Hematopoietic multipotent progenitor cell treated with erythropoietin and hydrocortisone succinate and interleukin-3 and kit ligand, for 6 days (in vitro differentiated cells): ENCODE data around the gene MAPK12.
"Not testable (repeated sequence)": the region's sequence is repeated elsewhere in the genome, so short reads cannot be mapped to it uniquely, and the experiment has no call there.

Source experiments
- DNase-seq: peaks from one replicate; pipeline ENCODE4 v3.0.0-alpha.2; 2015

The MAPK12 gene

GRCh38 chr22:50281384-50281760, 19.9 kb upstream of the MAPK12 start:
- no peak for DNase-seq

DNA sequence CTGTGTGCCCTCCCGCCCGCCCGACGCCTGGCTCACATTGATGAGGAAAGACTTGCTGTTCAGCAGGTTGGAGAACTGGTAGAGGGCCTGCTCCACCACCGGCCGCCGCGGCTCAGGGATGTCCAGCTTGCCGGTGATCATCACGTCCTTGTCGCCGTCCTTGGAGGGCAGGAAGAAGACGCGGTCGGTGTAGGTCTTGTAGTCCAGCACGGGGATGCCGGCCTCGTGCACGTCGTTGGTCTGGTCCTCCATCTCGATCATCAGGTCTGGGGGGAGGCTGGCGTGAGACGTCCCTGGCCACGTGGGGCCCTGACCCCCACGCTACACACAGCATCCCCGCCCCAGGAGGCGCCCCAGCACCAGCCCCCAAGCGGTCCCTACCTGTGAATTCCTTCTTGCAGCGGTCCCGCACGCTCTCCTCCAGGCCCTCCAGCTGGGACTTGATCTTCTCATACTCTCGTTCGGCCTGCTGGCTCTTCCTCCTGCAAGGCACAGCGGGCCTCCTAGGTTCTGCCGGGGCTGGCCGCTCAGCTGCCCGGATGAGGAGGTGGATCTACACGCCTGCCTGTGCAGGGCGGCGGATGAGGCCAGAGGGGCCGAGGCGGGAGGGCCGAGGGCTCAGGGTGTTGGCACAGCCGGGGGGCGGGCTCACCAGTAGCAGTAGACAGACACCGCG, 19.4 kb upstream of the MAPK12 start:
- no peak for DNase-seq

- no peak for DNase-seq
Measured at GRCh38 chr22:50280022-50280707, 18.7 kb upstream of the MAPK12 start.

DNA sequence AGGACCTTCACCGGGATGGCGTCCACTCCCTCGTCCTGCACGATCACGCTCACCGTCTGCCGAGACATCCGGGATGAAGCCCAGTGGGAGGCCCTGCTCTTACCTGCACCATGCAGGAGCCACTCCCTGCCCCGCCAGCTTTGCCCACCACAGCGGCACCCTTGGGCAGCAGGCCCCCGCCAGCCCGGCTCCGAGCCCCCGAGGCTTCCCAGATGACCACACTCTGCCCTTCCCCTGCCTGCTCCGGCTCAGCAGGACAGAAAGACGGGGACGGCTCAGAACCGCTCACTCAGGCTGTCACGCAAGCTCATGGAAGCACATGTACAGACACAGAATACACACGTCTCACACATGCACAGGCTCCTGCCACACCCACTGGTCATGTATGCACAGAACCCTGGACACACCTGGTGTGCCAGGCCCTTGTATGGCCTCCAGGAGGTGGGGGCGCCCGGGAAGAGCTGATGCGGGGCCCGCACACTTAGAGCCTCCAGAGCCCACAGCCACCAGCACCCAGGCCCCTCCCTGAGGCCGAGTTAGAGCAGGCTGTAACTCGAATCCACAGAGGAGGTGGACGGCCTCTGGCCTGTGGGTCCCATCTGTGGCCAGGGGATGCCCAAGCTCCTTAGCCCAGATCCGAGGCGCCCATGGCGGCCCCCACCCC, 17.6 kb upstream of the MAPK12 start:
- DNase-seq, result no peak

DNA sequence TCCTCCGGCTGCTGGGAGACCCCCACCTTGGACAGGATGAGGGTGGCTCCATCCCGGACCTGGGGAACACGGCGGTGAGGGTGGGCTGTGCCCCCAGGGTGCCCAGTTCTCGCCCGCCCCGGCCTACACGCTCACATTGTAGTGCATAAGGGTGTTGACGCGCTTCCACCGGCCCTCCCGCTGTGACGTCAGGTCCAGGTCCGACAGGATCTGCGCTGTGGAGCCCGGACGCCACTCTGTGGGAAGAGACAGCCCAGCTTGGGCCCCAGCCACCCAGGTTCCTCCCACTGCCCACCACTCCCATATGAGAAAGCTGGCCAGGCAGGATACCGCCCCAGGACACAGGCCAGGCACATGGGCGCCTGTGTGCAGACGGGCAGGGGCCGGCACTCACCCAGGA, 17.0 kb upstream of the MAPK12 start:
- no peak for DNase-seq

DNA sequence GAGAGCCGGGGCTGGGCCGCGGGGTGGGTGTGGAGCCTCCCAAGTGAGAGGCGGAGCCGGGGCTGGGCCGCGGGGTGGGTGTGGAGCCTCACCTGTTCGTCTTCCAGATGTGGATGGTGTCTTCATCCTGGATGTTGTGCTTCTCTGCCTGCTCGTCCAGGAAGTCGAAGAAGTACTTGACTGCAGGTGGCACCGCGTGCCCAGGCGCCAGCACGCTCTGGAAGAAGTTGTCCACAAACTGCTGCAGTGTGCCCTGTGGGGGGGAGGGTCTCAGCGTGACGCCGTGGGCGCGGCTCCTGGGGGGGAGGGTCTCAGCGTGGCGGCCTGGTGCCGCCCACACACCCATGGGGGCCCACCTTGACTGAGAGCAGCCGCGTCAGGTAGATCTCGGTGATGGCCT, 16.3 kb upstream of the MAPK12 start:
- DNase-seq, result no peak

- peak; percentile 61 for DNase-seq
Measured at GRCh38 chr22:50276143-50276542, 14.7 kb upstream of the MAPK12 start.

DNA sequence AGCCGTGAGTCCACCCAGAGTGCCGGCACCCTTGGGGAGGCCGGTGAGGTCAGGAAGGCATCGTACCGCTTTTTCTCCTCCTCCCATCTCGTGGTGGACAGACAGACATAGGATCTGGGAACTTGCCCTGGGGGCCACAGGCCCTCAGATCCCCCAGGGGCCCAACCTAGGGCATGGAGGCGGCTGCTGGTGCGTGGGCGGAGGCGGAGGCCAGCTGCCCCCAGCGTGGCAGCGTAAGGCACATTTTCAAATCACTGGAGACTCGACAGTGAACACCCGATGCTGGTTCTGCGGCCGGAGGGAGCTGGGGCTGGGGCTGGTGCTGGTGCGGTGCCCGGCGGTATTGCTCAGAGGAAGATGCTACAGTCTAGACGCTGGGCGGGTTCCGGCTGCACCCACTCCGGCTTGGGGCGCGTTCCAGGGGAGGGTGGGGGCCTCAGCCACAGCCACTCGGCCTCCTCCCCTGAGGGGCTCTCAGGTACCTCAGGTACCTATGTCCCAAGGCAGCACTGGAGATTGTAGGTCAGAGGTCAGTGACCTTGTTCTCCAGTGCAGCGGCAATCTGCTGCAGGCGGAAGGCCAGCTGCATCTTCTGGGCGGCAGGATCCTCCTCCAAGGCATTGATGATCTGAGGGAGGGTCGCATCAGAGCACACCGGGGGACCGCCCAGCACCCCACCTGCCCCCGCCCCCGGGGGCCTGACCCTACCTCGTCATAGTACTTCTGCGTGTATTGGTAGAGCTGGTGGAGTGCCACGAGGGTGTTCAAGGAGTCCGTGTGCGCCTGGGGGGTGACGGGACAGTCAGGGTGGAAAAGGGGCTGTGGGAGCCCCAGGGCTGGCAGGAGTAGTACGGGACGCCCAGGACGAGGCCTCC, 13.9 kb upstream of the MAPK12 start:
- no peak for DNase-seq

DNA sequence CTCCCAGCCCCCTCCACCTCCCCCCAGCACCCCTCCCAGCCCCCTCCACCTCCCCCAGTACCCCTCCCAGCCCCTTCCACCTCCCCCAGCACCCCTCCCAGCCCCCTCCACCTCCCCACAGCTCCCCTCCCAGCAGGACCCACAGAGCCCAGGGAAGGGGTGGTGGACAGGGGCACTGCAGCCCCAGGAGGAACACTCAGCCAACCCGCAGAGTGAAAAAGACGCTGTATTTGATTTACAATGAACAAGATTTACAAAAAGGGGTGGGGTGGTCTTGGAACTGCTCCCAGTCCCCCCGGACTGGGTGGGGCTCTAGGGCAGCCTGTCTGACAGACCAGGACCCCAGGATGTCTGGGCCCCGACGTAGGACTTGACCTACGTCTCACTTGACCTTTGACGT, 13.3 kb upstream of the MAPK12 start:
- no peak for DNase-seq

DNA sequence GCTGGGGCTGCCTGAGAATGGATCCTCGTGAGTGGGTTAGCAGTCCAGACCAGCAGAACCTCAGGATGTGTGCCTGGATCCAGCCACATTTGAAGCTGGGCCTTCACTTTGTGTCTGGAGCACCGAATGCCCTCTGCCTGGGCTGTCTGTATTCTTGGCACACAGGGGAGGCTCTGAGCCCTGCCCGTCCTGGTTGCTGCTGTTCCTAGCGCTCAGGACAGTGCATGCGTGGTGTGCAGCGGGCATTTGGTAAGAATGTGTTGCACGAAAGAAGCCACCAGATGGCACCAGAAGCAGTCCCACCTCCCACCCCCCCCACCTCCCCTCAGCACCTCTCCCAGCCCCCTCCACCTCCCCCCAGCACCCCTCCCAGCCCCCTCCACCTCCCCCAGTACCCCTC, 12.8 kb upstream of the MAPK12 start:
- DNase-seq, result peak; percentile 86

DNA sequence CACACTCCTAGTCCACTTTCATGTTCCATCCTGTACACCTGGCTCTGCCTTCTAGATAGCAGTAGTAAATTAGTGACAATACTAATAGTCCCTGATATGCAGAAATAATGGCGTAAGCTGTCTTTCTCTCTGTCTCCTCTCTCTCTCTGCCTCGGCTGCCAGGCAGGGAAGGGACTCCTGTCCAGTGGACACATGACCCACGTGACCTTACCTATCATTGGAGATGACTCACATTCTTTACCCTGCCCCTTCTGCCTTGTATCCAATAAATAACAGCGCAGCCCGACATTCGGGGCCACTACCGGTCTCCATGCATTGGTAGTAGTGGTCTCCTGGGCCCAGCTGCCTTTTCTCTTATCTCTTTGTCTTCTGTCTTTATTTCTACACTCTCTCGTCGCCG, 12.3 kb upstream of the MAPK12 start:
- DNase-seq, result not testable (repeated sequence)

DNA sequence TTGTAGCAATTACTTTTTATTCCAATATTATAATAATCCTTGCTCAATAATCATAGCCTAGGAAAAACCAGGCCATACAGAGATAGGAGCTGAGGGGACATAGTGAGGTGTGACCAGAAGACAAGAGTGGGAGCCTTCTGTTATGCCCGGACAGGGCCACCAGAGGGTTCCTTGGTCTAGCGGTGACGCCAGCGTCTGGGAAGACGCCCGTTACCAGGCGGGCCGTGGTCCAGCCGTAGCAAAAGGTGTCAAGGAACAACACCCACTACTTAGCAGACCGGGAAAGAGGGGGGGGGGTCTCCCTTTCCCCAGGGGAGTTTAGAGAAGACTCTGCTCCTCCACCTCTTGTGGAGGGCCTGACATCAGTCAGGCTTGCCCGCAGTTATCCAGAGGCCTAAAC, 11.9 kb upstream of the MAPK12 start:
- DNase-seq, result not testable (repeated sequence)

- DNase-seq, result no peak
Measured at GRCh38 chr22:50272044-50272802, 10.7 kb upstream of the MAPK12 start.

GRCh38 chr22:50271519-50271970, 10.1 kb upstream of the MAPK12 start:
- peak; percentile 83 for DNase-seq

DNA sequence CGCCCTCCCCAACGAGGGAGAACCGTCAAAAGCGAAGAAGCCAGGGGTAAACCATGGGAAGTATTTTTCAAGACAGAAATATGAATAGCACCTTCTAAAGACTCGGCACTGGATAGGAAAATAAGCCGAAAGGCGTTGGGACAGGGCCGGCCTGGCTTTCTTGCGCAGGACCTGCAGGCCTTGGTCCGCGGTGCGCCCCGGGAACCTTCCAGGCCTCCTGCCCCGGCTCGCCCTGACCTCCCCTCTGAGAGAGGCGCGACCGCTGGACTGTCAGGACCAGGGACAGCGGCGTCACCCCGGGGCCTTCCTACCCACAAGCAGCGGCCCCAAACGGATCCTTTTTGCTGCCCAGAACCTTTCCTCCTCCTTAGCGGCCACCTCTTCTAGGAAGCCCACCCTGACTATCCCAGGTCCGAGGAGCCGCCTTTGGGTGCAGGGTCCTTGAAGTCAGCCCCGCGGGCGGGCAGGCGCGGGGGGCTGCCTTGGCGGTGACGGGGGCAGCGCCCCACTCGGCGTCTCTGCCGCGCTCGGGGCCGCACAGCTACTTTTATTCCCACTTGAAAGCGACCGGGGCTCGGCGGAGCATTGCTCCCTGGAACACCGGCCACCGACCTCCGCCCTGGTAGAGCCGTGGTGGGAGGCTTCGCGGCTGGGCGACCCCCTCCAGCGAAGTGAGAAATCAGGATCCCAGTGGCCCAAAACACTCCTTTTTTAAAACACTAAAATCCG, 9.3 kb upstream of the MAPK12 start:
- DNase-seq, result peak; percentile 80

- DNase-seq, result no peak
Measured at GRCh38 chr22:50269970-50270665, 8.6 kb upstream of the MAPK12 start, which contains the start of gene MAPK11. MAPK11 (minus strand) TSS chr22:50270380; CDS start chr22:50270292, 88 bp downstream.

DNA sequence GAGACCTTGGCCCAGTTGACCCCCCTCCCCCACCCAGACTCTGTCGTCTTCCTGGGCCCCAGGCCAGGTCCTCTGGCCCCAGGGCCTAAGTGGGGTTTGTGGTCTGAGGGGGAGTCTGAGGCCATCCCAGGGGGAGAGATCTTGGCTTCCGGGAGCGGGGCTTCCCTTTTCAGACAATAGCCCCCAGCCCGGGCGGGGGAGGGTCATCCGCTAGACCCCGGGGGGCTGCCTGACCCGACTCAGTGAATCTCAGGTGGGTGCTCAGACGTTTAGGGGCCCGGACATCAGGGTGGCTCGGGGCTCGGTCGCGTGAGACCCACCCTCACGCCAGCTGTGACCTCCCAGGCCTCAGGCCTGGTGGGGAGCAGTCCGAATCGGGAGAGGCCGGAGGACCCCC, 8.1 kb upstream of the MAPK12 start:
- no peak for DNase-seq

GRCh38 chr22:50268655-50269113, 7.2 kb upstream of the MAPK12 start:
- no peak for DNase-seq

DNA sequence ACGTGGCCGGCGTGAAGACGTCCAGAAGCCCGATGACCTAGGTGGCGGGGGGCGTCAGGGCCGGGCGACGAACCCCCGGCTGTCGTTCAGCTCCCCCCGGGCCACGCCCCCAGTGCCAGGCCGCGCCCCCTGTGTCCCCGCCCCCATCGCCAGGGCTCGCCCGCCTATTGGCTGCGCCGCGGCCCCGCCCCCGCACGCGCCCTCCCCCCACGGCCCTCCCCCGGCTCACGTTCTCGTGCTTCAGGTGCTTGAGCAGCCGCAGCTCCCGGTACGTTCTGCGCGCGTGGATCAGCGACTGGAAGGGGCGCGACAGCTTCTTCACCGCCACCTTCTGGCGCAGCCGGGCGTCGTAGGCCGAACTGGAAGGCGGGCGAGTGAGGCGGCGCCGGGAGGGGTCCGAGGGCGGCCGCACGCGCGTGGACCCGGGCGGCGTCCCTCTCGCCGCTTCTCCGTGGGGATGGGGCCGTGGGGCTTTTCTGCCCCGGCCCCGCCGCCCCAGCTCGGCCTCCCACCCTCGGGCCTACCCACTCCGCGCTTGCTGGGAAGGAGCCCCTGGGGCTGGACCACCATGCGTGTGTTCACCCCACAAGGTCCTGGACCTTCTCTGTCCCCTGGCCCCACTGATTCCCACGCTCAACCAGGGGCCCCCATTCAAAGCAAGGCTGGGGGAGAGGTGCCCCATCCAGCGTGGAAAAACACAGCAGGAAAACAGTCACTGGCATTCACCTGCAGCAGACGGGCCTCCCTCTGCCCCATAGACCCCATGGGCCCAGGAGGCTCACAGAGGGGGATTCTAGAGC, 6.3 kb upstream of the MAPK12 start:
- peak; percentile 65 for DNase-seq

- no peak for DNase-seq
Measured at GRCh38 chr22:50266994-50267393, 5.5 kb upstream of the MAPK12 start.
